ENCODE measurements around the gene SYT5. TPM values are rescaled to one million over a fixed set of nuclear protein-coding genes. Genes with fewer than 3 reads are reported as not detected.

SYT5 gene
- total and polyA plus RNA-seq, 9 of the 15 experiments (the other 6 are each of a cell fraction or from before 2014, with no cell fraction given): 1.3 to 20.9 (median 8.8) TPM

DNA sequence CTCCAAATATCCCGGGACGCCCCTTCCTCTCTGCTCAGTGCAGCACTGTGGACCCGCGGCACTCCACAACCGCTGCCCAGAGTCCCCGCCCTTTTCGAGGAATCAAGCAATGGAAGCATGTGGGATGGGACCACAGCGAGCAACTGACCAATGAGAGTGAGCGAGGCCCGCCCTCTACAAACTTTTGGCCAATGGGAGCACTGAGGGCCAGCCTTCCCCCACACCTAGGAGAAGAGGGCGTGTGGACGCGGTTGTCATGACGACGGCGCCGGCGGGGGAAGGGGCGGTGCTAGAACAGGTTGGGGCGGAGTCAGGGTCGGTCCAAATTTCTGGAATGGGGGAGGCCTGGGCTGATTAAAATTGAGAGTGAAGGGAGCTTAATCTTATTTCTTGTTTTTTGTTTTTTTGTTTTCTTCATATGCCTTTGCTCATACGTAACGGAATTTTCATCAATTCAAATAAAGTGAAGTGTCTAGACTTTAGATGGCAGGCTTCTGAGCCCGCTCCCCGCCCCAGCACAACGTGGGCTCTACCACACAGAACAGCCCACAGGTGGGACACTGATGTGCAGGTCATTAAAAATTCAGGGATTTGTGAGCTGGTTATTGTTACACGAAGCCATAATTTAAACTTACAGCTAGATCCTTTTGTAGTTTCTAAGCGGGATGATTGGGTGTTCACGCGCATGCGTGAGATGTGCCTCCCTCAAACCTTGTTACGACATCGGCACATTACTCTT lies 13.4 kb downstream of the SYT5 start, which contains the start of gene DNAAF3 (continued):
- no peak for TF ChIP-seq ZNF121 (CRISPR knock-in tag; conservative IDR thresholded peaks at IDR 0.05)
- no peak for TF ChIP-seq ZNF512 (tag; IDR thresholded peaks at IDR 0.05)
- TF ChIP-seq CBX5 (IDR thresholded peaks at IDR 0.05; ENCODE audit: borderline replicate concordance, low read depth): no peak
- TF ChIP-seq SNAPC5 (CRISPR knock-in tag; IDR thresholded peaks at IDR 0.05): no peak
- TF ChIP-seq TRIM24 (IDR thresholded peaks at IDR 0.05): 0 out of 4 replicates have a peak, but pooled peaks of 1 of the 2 experiments have one; percentile 27
- no peak for TF ChIP-seq SMARCA4 (IDR thresholded peaks at IDR 0.05)
- TF ChIP-seq TCF15 (CRISPR knock-in tag; IDR thresholded peaks at IDR 0.05): 0 out of 2 replicates have a peak, but pooled peaks have one; percentile 55
- TF ChIP-seq FOS (IDR thresholded peaks at IDR 0.05; ENCODE audit: extremely low read depth, insufficient read length): peak; percentile 98
- TF ChIP-seq ZNF407 (IDR thresholded peaks at IDR 0.05; ENCODE audit: low read depth): no peak
- no peak for TF ChIP-seq EP400 (IDR thresholded peaks at IDR 0.05)
- no peak; the same call in 1 of the 2 replicates for TF ChIP-seq DPF2 (IDR thresholded peaks at IDR 0.05)
- no peak for TF ChIP-seq SMC3 (conservative IDR thresholded peaks at IDR 0.05; ENCODE audit: insufficient read depth, low read depth, low read length)
- no peak for TF ChIP-seq ESRRB (CRISPR knock-in tag; IDR thresholded peaks at IDR 0.05; ENCODE audit: borderline replicate concordance)
- peak; percentile 63 for TF ChIP-seq SAP30 (IDR thresholded peaks at IDR 0.05; ENCODE audit: borderline replicate concordance, insufficient read depth, low read depth, low read length, poor library complexity, severe bottlenecking)
- no peak for TF ChIP-seq PTBP1 (IDR thresholded peaks at IDR 0.05; ENCODE audit: low read depth, low read length)
- TF ChIP-seq ZNF445 (CRISPR knock-in tag; IDR thresholded peaks at IDR 0.05; ENCODE audit: low read depth): 0 out of 2 replicates have a peak, but pooled peaks have one; percentile 43
- TF ChIP-seq ZBTB8A (IDR thresholded peaks at IDR 0.05; ENCODE audit: partially characterized antibody): no peak
- TF ChIP-seq NCOA4 (IDR thresholded peaks at IDR 0.05; ENCODE audit: partially characterized antibody): no peak
- TF ChIP-seq ZNF699 (CRISPR knock-in tag; IDR thresholded peaks at IDR 0.05; ENCODE audit: insufficient replicate concordance): no peak
